ENCODE data around the gene PHAX.
"Not testable (repeated sequence)": the region's sequence is repeated elsewhere in the genome, so short reads cannot be mapped to it uniquely, and the experiment has no call there.

The PHAX gene

GRCh38 chr5:126656401-126657007 lies 55.8 kb downstream of the PHAX start:
- Histone ChIP-seq H3K9me3 (no peaks in the 10 kb centered on the region), H3K36me3 (no peaks in the 10 kb centered on the region), H3K27me3 (no peaks in the 10 kb centered on the region), H3K4me3 (ENCODE audit: low read depth, low read length) (no peak overlapping the region), H3K4me1 (no peaks in the 10 kb centered on the region)
- TF ChIP-seq, protein P1, sequence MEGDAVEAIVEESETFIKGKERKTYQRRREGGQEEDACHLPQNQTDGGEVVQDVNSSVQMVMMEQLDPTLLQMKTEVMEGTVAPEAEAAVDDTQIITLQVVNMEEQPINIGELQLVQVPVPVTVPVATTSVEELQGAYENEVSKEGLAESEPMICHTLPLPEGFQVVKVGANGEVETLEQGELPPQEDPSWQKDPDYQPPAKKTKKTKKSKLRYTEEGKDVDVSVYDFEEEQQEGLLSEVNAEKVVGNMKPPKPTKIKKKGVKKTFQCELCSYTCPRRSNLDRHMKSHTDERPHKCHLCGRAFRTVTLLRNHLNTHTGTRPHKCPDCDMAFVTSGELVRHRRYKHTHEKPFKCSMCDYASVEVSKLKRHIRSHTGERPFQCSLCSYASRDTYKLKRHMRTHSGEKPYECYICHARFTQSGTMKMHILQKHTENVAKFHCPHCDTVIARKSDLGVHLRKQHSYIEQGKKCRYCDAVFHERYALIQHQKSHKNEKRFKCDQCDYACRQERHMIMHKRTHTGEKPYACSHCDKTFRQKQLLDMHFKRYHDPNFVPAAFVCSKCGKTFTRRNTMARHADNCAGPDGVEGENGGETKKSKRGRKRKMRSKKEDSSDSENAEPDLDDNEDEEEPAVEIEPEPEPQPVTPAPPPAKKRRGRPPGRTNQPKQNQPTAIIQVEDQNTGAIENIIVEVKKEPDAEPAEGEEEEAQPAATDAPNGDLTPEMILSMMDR (IDR thresholded peaks at IDR 0.05; ENCODE audit: low read depth, low read length), result peak; percentile 93
- DNase-seq, result peak; percentile 20

- no peaks in the 10 kb centered on the region for H3K9me3 ChIP-seq
- H3K36me3 ChIP-seq, result no peaks in the 10 kb centered on the region
- H3K27me3 ChIP-seq, result no peaks in the 10 kb centered on the region
- no peak overlapping the region for H3K4me3 ChIP-seq (ENCODE audit: low read depth, low read length)
- H3K4me1 ChIP-seq, result no peaks in the 10 kb centered on the region
- TF ChIP-seq, protein P1 (IDR thresholded peaks at IDR 0.05; ENCODE audit: low read depth, low read length), result no peak
- no peak for DNase-seq
Observed at GRCh38 chr5:126658561-126658960, 57.8 kb downstream of the PHAX start.

GRCh38 chr5:126659805-126660482 lies 59.2 kb downstream of the PHAX start:
- no peaks in the 10 kb centered on the region for H3K36me3 ChIP-seq
- no peak for DNase-seq
- no peaks in the 10 kb centered on the region for H3K27me3 ChIP-seq
- H3K9me3 ChIP-seq, result no peaks in the 10 kb centered on the region
- H3K4me1 ChIP-seq, result no peaks in the 10 kb centered on the region
- no peak overlapping the region for H3K4me3 ChIP-seq (ENCODE audit: low read depth, low read length)
- TF ChIP-seq, protein P1 (IDR thresholded peaks at IDR 0.05; ENCODE audit: low read depth, low read length), result no peak

- Histone ChIP-seq H3K4me3 (ENCODE audit: low read depth, low read length) (no peak overlapping the region), H3K36me3 (no peaks in the 10 kb centered on the region), H3K9me3 (no peaks in the 10 kb centered on the region), H3K27me3 (no peaks in the 10 kb centered on the region), H3K4me1 (no peaks in the 10 kb centered on the region)
- TF ChIP-seq, protein P1 (IDR thresholded peaks at IDR 0.05; ENCODE audit: low read depth, low read length), result no peak
- DNase-seq, result no peak
Observed at GRCh38 chr5:126664586-126664985, 63.8 kb downstream of the PHAX start.

DNA sequence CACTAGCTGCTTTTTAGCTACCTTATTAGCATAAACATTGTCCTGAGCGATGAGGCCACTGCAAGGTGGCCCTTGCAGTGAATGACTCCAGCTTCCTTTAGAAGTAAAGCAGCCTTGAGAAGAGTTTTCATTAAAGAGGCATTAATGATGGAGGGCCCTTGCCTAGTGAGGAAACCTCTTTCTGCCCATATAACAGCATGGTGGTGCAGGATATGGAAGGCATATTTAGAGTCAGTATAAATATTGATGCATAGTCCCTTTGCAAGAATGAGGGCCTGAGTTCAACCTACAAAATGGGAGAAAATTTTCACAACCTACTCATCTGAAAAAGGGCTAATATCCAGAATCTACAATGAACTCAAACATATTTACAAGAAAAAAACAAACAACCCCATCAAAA lies 69.4 kb downstream of the PHAX start:
- not testable (repeated sequence) for H3K4me1 ChIP-seq; H3K9me3 ChIP-seq; DNase-seq; H3K27me3 ChIP-seq; H3K36me3 ChIP-seq; H3K4me3 ChIP-seq (ENCODE audit: low read depth, low read length)

GRCh38 chr5:126671681-126672080 lies 70.9 kb downstream of the PHAX start:
- not testable (repeated sequence) for H3K27me3 ChIP-seq; H3K4me3 ChIP-seq (ENCODE audit: low read depth, low read length); H3K36me3 ChIP-seq; DNase-seq; H3K4me1 ChIP-seq; H3K9me3 ChIP-seq

GRCh38 chr5:126673477-126673876 lies 72.7 kb downstream of the PHAX start:
- H3K36me3 ChIP-seq, result no peaks in the 10 kb centered on the region
- no peak for DNase-seq
- no peaks in the 10 kb centered on the region for H3K4me1 ChIP-seq
- no peaks in the 10 kb centered on the region for H3K9me3 ChIP-seq
- H3K4me3 ChIP-seq (ENCODE audit: low read depth, low read length), result no peak overlapping the region
- no peaks in the 10 kb centered on the region for H3K27me3 ChIP-seq
- TF ChIP-seq, protein P1 (IDR thresholded peaks at IDR 0.05; ENCODE audit: low read depth, low read length), result no peak
